Adrenal gland (tissue), 5 donors: Measurements from ENCODE around the gene TMEM150A.

Experiments
- POLR2A ChIP-seq, 2 donors: fragments of 450-650 bp; IDR thresholded peaks; one replicate each; pipeline ENCODE4 v1.6.1; 2017; ENCODE audit warnings: antibody characterized with exemption in 2 of 2, mild to moderate bottlenecking in 2 of 2, moderate library complexity in 1 of 2
- TF ChIP-seq, protein P1 (sequence below), 6 experiments: fragments of 450-650 bp in 4 of 6; fragments of 200-600 bp in 2 of 6; sonication (generic) in 1 of 6; IDR thresholded peaks; 1 replicate in 5 of 6; 2 replicates in 1 of 6; pipeline versions ENCODE4 v1.5.1 to v1.8.0; 2016 to 2021; ENCODE audit warnings: antibody characterized with exemption in 6 of 6, mild to moderate bottlenecking in 2 of 6, moderate library complexity in 1 of 6
- donor health status: DM: no; HTN: no; CAD: no.

- TF ChIP-seq POLR2A (IDR thresholded peaks at IDR 0.05), result no peak
- TF ChIP-seq, protein P1, sequence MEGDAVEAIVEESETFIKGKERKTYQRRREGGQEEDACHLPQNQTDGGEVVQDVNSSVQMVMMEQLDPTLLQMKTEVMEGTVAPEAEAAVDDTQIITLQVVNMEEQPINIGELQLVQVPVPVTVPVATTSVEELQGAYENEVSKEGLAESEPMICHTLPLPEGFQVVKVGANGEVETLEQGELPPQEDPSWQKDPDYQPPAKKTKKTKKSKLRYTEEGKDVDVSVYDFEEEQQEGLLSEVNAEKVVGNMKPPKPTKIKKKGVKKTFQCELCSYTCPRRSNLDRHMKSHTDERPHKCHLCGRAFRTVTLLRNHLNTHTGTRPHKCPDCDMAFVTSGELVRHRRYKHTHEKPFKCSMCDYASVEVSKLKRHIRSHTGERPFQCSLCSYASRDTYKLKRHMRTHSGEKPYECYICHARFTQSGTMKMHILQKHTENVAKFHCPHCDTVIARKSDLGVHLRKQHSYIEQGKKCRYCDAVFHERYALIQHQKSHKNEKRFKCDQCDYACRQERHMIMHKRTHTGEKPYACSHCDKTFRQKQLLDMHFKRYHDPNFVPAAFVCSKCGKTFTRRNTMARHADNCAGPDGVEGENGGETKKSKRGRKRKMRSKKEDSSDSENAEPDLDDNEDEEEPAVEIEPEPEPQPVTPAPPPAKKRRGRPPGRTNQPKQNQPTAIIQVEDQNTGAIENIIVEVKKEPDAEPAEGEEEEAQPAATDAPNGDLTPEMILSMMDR (IDR thresholded peaks at IDR 0.05), result no peak
Observed at GRCh38 chr2:85577063-85577385, 25.5 kb downstream of the TMEM150A start.
